ENCODE data around the gene CIBAR2. TPM values are rescaled to one million over a fixed set of nuclear protein-coding genes. Genes with fewer than 3 reads are reported as not detected.

CIBAR2 gene
- polyA plus RNA-seq, 6 donors from 2014 or later = not detected

DNA sequence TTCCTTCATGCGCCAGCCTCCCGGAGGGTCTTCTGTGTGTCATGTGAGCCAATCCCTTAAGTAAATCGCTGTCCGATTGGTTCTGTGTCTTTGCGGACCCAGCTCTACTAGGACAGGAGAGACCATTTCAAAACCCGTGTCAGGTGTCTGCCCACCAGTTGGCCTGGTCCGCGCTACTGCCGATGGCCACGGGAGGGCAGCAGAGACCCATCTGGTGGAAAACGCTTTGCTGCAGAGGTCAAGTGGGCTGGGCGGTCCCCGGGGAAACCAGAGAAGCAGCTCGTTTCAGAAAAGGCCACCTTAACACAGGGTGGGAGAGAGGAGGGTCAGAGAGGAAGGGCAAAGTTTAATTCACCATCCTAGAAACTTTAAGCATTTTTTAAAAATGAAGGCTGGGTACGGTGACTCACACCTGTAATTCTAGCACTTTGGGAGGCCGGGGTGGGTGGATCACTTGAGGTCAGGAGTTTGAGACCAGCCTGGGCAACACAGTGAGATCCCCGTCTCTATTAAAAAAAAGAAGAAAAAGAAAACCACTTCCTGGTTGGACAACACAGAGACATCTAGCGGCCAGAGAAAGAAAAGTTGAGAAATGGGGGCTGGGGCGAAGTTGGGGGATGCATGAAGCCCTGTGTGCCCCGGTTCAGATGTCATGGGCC lies 2.8 kb upstream of the CIBAR2 start:
- DNase-seq = peak; percentile 56
- peak overlapping the region in 7 of 8 donors; percentile 66 to 92 (median 85) for H3K4me3 Mint-ChIP-seq
- no peaks in the 10 kb centered on the region for H3K36me3 Mint-ChIP-seq
- peak overlapping the region in 5 of 6 donors; percentile 16 to 92 (median 28) for H3K27ac Mint-ChIP-seq
- peaks cover 0 to 5% (median 2%) of the 10 kb centered on the region in 7 donors for H3K9me3 Mint-ChIP-seq
- peak; percentile 77 to 83 for ATAC-seq (ENCODE audit: low read depth in 2 of 2)
- peaks cover 6 to 8% (median 6%) of the 10 kb centered on the region in 3 donors for H3K4me1 Mint-ChIP-seq
- no peaks in the 10 kb centered on the region for H3K27me3 Mint-ChIP-seq

GRCh38 chr16:85113913-85114312 lies 1.6 kb upstream of the CIBAR2 start:
- Mint-ChIP-seq H3K27ac (peak overlapping the region in 1 of 6 donors; percentile 47), H3K9me3 (peaks cover 0 to 5% (median 2%) of the 10 kb centered on the region in 7 donors), H3K4me1 (peaks cover 6 to 8% (median 6%) of the 10 kb centered on the region in 3 donors), H3K36me3 (no peaks in the 10 kb centered on the region), H3K27me3 (no peaks in the 10 kb centered on the region), H3K4me3 (no peak overlapping the region)
- DNase-seq = no peak
- no peak for ATAC-seq (ENCODE audit: low read depth in 2 of 2)

- no peaks in the 10 kb centered on the region for H3K36me3 Mint-ChIP-seq
- H3K27ac Mint-ChIP-seq = peak overlapping the region in 1 of 6 donors; percentile 52
- no peaks in the 10 kb centered on the region for H3K27me3 Mint-ChIP-seq
- ATAC-seq (ENCODE audit: low read depth in 2 of 2) = no peak
- no peak for DNase-seq
- peaks cover 6 to 8% (median 6%) of the 10 kb centered on the region in 3 donors for H3K4me1 Mint-ChIP-seq
- peaks cover 0 to 5% (median 2%) of the 10 kb centered on the region in 7 donors for H3K9me3 Mint-ChIP-seq
- peak overlapping the region in 2 of 8 donors; percentile 1 to 73 for H3K4me3 Mint-ChIP-seq
Observed at GRCh38 chr16:85113168-85113733, 979 bp upstream of the CIBAR2 start.

DNA sequence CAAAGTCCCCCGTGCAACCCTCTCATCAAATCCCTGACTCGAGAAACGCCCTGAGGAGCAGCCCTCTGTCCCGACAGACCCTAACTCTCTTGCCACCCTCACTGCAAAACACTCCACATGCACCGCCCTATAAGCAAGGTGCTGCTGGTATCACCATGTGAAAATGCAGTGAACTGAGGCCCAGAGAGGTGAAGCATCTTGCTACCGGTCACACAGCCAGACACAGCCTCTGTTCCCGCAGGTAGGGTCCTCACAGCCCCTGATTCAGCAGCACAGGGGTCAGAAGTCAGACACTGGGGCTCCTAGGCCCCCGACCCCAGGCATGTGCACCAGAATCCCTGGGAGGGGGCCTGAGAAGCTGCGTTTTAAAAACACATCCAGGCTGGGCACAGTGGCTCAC lies 1.1 kb downstream of the CIBAR2 start:
- no peaks in the 10 kb centered on the region for H3K9me3 Mint-ChIP-seq
- H3K4me1 Mint-ChIP-seq = peaks cover 6 to 8% (median 6%) of the 10 kb centered on the region in 3 donors
- DNase-seq (no peak), ATAC-seq (ENCODE audit: low read depth in 2 of 2) (no peak)
- no peaks in the 10 kb centered on the region for H3K36me3 Mint-ChIP-seq
- H3K27me3 Mint-ChIP-seq = no peaks in the 10 kb centered on the region
- H3K4me3 Mint-ChIP-seq = no peak overlapping the region
- H3K27ac Mint-ChIP-seq = peak overlapping the region in 1 of 6 donors; percentile 82

- DNase-seq = no peak
- no peaks in the 10 kb centered on the region for H3K27me3 Mint-ChIP-seq
- H3K4me1 Mint-ChIP-seq = peaks cover 8 to 13% (median 9%) of the 10 kb centered on the region in 3 donors
- no peak overlapping the region for H3K4me3 Mint-ChIP-seq
- H3K9me3 Mint-ChIP-seq = no peaks in the 10 kb centered on the region
- no peaks in the 10 kb centered on the region for H3K36me3 Mint-ChIP-seq
- H3K27ac Mint-ChIP-seq = no peak overlapping the region
- no peak for ATAC-seq (ENCODE audit: low read depth in 2 of 2)
Observed at GRCh38 chr16:85110105-85110504, 2.2 kb downstream of the CIBAR2 start.

DNA sequence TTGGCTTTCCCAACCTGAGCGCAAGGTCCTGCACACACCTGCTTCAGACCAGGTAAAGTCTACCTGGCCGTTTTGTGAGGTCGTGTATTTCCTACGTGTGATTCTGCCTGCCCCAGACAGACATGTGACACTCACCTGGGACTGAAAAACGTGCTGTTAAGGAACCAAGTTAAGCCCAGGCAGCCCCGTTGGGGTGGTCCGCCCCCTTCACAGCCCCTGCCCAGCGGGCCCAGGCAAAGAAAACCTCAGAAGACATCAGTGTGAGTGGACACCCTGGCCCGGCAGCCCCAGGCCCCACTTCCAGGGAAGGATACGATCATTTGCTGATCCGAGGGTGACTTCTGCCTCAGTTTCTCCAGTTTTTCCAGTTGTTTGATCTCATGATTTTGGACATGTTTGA lies 4.7 kb downstream of the CIBAR2 start:
- Mint-ChIP-seq H3K4me1 (peaks cover 17 to 34% (median 20%) of the 10 kb centered on the region in 3 donors), H3K4me3 (no peak overlapping the region), H3K27ac (no peak overlapping the region), H3K36me3 (no peaks in the 10 kb centered on the region), H3K27me3 (no peaks in the 10 kb centered on the region), H3K9me3 (no peaks in the 10 kb centered on the region)
- DNase-seq (no peak), ATAC-seq (ENCODE audit: low read depth in 2 of 2) (no peak)

GRCh38 chr16:85107083-85107482 lies 5.2 kb downstream of the CIBAR2 start:
- Mint-ChIP-seq H3K4me3 (no peak overlapping the region), H3K9me3 (no peaks in the 10 kb centered on the region), H3K27ac (no peak overlapping the region), H3K36me3 (no peaks in the 10 kb centered on the region), H3K27me3 (no peaks in the 10 kb centered on the region), H3K4me1 (peaks cover 18 to 39% (median 20%) of the 10 kb centered on the region in 3 donors)
- ATAC-seq (ENCODE audit: low read depth in 2 of 2) (no peak), DNase-seq (no peak)

GRCh38 chr16:85105475-85105874 lies 6.8 kb downstream of the CIBAR2 start:
- Mint-ChIP-seq H3K27me3 (no peaks in the 10 kb centered on the region), H3K4me3 (peak overlapping the region in 1 of 8 donors; percentile 4), H3K9me3 (no peaks in the 10 kb centered on the region), H3K36me3 (no peaks in the 10 kb centered on the region), H3K27ac (peak overlapping the region in 4 of 6 donors; percentile 32 to 84 (median 61)), H3K4me1 (peaks cover 18 to 47% (median 20%) of the 10 kb centered on the region in 3 donors)
- no peak for DNase-seq
- ATAC-seq (ENCODE audit: low read depth in 2 of 2) = no peak

GRCh38 chr16:85104821-85105391 lies 7.4 kb downstream of the CIBAR2 start:
- H3K9me3 Mint-ChIP-seq = no peaks in the 10 kb centered on the region
- H3K27ac Mint-ChIP-seq = peak overlapping the region in 5 of 6 donors; percentile 81 to 96 (median 86)
- peaks cover 18 to 47% (median 20%) of the 10 kb centered on the region in 3 donors for H3K4me1 Mint-ChIP-seq
- peak; percentile 90 to 91 for ATAC-seq (ENCODE audit: low read depth in 2 of 2)
- peak overlapping the region in 6 of 8 donors; percentile 4 to 72 (median 58) for H3K4me3 Mint-ChIP-seq
- no peaks in the 10 kb centered on the region for H3K36me3 Mint-ChIP-seq
- no peaks in the 10 kb centered on the region for H3K27me3 Mint-ChIP-seq
- DNase-seq = peak; percentile 59

GRCh38 chr16:85104147-85104546 lies 8.1 kb downstream of the CIBAR2 start:
- H3K4me1 Mint-ChIP-seq = peaks cover 18 to 47% (median 20%) of the 10 kb centered on the region in 3 donors
- no peaks in the 10 kb centered on the region for H3K27me3 Mint-ChIP-seq
- ATAC-seq (ENCODE audit: low read depth in 2 of 2) (no peak), DNase-seq (no peak)
- H3K36me3 Mint-ChIP-seq = no peaks in the 10 kb centered on the region
- peak overlapping the region in 4 of 6 donors; percentile 10 to 97 (median 92) for H3K27ac Mint-ChIP-seq
- H3K4me3 Mint-ChIP-seq = peak overlapping the region in 2 of 8 donors; percentile 67 to 72
- H3K9me3 Mint-ChIP-seq = no peaks in the 10 kb centered on the region

GRCh38 chr16:85103114-85104079 lies 8.9 kb downstream of the CIBAR2 start:
- H3K27me3 Mint-ChIP-seq = no peaks in the 10 kb centered on the region
- H3K4me1 Mint-ChIP-seq = peaks cover 18 to 47% (median 20%) of the 10 kb centered on the region in 3 donors
- no peaks in the 10 kb centered on the region for H3K36me3 Mint-ChIP-seq
- peak overlapping the region in 5 of 6 donors; percentile 41 to 97 (median 92) for H3K27ac Mint-ChIP-seq
- DNase-seq = peak; percentile 60
- no peak for ATAC-seq (ENCODE audit: low read depth in 2 of 2)
- no peaks in the 10 kb centered on the region for H3K9me3 Mint-ChIP-seq
- peak overlapping the region in 4 of 8 donors; percentile 0 to 72 (median 52) for H3K4me3 Mint-ChIP-seq

DNA sequence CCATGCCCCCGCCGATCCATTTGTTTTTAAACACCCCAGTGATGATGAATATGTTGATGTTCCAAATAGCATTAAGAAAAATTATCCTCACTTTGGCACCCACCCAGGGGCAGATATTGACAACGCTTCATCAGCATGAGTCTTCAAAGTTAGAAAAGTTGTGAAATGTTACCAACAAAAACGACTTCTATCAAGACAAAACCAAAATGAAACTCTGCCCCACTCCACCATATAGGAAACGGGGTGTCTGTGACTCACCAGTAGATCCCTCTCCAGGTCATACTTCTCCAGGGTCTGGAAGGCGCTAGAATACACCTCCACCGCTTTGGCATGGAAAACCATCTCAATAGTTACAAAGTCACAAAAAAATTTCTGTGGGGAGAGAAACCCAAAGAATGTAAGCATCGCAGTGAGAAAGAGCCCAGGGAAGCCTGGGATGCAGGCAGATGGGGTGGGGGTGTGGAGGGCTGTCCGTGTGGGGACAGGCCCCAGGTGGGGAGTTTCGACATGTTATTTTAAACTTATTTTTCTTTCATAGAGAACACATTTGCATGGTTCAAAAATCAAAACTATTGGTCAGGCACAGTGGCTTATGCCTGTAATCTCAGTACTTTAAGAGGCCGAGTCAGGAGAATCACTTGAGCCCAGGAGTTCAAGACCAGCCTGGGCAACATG lies 10.2 kb downstream of the CIBAR2 start:
- no peaks in the 10 kb centered on the region for H3K9me3 Mint-ChIP-seq
- DNase-seq (no peak), ATAC-seq (ENCODE audit: low read depth in 2 of 2) (no peak)
- no peaks in the 10 kb centered on the region for H3K36me3 Mint-ChIP-seq
- peak overlapping the region in 3 of 6 donors; percentile 10 to 96 (median 87) for H3K27ac Mint-ChIP-seq
- H3K4me1 Mint-ChIP-seq = peaks cover 18 to 47% (median 20%) of the 10 kb centered on the region in 3 donors
- H3K27me3 Mint-ChIP-seq = peaks cover 0 to 9% (median 7%) of the 10 kb centered on the region in 3 donors
- H3K4me3 Mint-ChIP-seq = peak overlapping the region in 1 of 8 donors; percentile 61

Measured in naive B cell (primary cell).